ENCODE data around the gene IDI2. TPM values are rescaled to one million over a fixed set of nuclear protein-coding genes. Genes with fewer than 3 reads are reported as not detected.

IDI2 gene
- total and polyA plus RNA-seq, 2 donors (not counting 1 experiment from before 2014, with no cell fraction given): not detected

GRCh38 chr10:987620-987869, 38.1 kb downstream of the IDI2 start:
- peak overlapping the region; percentile 90 for H3K9ac ChIP-seq (ENCODE audit: insufficient read depth, low read length)
- peaks cover 3% of the 10 kb centered on the region for H4K20me1 ChIP-seq (ENCODE audit: control insufficient read depth, extremely low read depth, insufficient read depth, low read length)
- TF ChIP-seq, protein P1, sequence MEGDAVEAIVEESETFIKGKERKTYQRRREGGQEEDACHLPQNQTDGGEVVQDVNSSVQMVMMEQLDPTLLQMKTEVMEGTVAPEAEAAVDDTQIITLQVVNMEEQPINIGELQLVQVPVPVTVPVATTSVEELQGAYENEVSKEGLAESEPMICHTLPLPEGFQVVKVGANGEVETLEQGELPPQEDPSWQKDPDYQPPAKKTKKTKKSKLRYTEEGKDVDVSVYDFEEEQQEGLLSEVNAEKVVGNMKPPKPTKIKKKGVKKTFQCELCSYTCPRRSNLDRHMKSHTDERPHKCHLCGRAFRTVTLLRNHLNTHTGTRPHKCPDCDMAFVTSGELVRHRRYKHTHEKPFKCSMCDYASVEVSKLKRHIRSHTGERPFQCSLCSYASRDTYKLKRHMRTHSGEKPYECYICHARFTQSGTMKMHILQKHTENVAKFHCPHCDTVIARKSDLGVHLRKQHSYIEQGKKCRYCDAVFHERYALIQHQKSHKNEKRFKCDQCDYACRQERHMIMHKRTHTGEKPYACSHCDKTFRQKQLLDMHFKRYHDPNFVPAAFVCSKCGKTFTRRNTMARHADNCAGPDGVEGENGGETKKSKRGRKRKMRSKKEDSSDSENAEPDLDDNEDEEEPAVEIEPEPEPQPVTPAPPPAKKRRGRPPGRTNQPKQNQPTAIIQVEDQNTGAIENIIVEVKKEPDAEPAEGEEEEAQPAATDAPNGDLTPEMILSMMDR (conservative IDR thresholded peaks at IDR 0.05 in 1 of 2, IDR thresholded peaks at IDR 0.05 in 1 of 2; ENCODE audit: low read depth in 1 of 2, low read length in 2 of 2): no peak
- no peak for TF ChIP-seq EZH2 (IDR thresholded peaks at IDR 0.05; ENCODE audit: low read length, missing control alignments)
- no peak for DNase-seq (ENCODE audit: low read depth in 2 of 2)
- peak overlapping the region; percentile 99 for H3K27ac ChIP-seq (ENCODE audit: insufficient read depth, low read length)
- no peaks in the 10 kb centered on the region for H3K9me3 ChIP-seq (ENCODE audit: control insufficient read depth, insufficient read depth, low read depth, low read length)
- peak overlapping the region; percentile 93 for H3K4me2 ChIP-seq (ENCODE audit: extremely low read depth, insufficient read depth, low read length)
- no peaks in the 10 kb centered on the region for H3K27me3 ChIP-seq (ENCODE audit: control insufficient read depth, insufficient read depth, low read length)
- peaks cover 42% of the 10 kb centered on the region for H3K79me2 ChIP-seq (ENCODE audit: control insufficient read depth, insufficient read depth, low read length)
- H3K4me1 ChIP-seq (ENCODE audit: control insufficient read depth, extremely low read depth, insufficient read depth, low read length): peaks cover 11% of the 10 kb centered on the region
- H3K4me3 ChIP-seq (replicated peaks in 1 of 4; ENCODE audit: control extremely low read depth in 1 of 4, insufficient read depth in 1 of 4, low read depth in 3 of 4, low read length in 4 of 4): peak overlapping the region; percentile 94 to 100 (median 98)
- H2AFZ ChIP-seq (ENCODE audit: low read length): peak overlapping the region; percentile 31
- peaks cover 3% of the 10 kb centered on the region for H3K36me3 ChIP-seq (ENCODE audit: control insufficient read depth, insufficient read depth, low read length)

GRCh38 chr10:986881-987619, 38.6 kb downstream of the IDI2 start:
- H3K27ac ChIP-seq (ENCODE audit: insufficient read depth, low read length): peak overlapping the region; percentile 99
- peaks cover 38% of the 10 kb centered on the region for H3K79me2 ChIP-seq (ENCODE audit: control insufficient read depth, insufficient read depth, low read length)
- peak overlapping the region; percentile 93 for H3K4me2 ChIP-seq (ENCODE audit: extremely low read depth, insufficient read depth, low read length)
- peaks cover 3% of the 10 kb centered on the region for H4K20me1 ChIP-seq (ENCODE audit: control insufficient read depth, extremely low read depth, insufficient read depth, low read length)
- H3K27me3 ChIP-seq (ENCODE audit: control insufficient read depth, insufficient read depth, low read length): no peaks in the 10 kb centered on the region
- peak overlapping the region; percentile 90 for H3K9ac ChIP-seq (ENCODE audit: insufficient read depth, low read length)
- H3K4me1 ChIP-seq (ENCODE audit: control insufficient read depth, extremely low read depth, insufficient read depth, low read length): peaks cover 11% of the 10 kb centered on the region
- H2AFZ ChIP-seq (ENCODE audit: low read length): no peak overlapping the region
- no peaks in the 10 kb centered on the region for H3K9me3 ChIP-seq (ENCODE audit: control insufficient read depth, insufficient read depth, low read depth, low read length)
- H3K4me3 ChIP-seq (replicated peaks in 1 of 4; ENCODE audit: control extremely low read depth in 1 of 4, insufficient read depth in 1 of 4, low read depth in 3 of 4, low read length in 4 of 4): peak overlapping the region; percentile 94 to 100 (median 98)
- no peak for TF ChIP-seq EZH2 (IDR thresholded peaks at IDR 0.05; ENCODE audit: low read length, missing control alignments)
- TF ChIP-seq, protein P1 (conservative IDR thresholded peaks at IDR 0.05 in 1 of 2, IDR thresholded peaks at IDR 0.05 in 1 of 2; ENCODE audit: low read depth in 1 of 2, low read length in 2 of 2): no peak
- peak; percentile 29 to 93 for DNase-seq (ENCODE audit: low read depth in 2 of 2)
- peaks cover 3% of the 10 kb centered on the region for H3K36me3 ChIP-seq (ENCODE audit: control insufficient read depth, insufficient read depth, low read length)

GRCh38 chr10:986137-986825, 39.4 kb downstream of the IDI2 start:
- H3K4me3 ChIP-seq (replicated peaks in 1 of 4; ENCODE audit: control extremely low read depth in 1 of 4, insufficient read depth in 1 of 4, low read depth in 3 of 4, low read length in 4 of 4): no peak overlapping the region
- H3K79me2 ChIP-seq (ENCODE audit: control insufficient read depth, insufficient read depth, low read length): peaks cover 33% of the 10 kb centered on the region
- no peak overlapping the region for H2AFZ ChIP-seq (ENCODE audit: low read length)
- DNase-seq (ENCODE audit: low read depth in 2 of 2): peak in 1 of 2 donors; percentile 92
- no peaks in the 10 kb centered on the region for H3K27me3 ChIP-seq (ENCODE audit: control insufficient read depth, insufficient read depth, low read length)
- peak overlapping the region; percentile 99 for H3K27ac ChIP-seq (ENCODE audit: insufficient read depth, low read length)
- H3K9ac ChIP-seq (ENCODE audit: insufficient read depth, low read length): no peak overlapping the region
- no peaks in the 10 kb centered on the region for H3K9me3 ChIP-seq (ENCODE audit: control insufficient read depth, insufficient read depth, low read depth, low read length)
- H3K4me1 ChIP-seq (ENCODE audit: control insufficient read depth, extremely low read depth, insufficient read depth, low read length): peaks cover 11% of the 10 kb centered on the region
- no peak overlapping the region for H3K4me2 ChIP-seq (ENCODE audit: extremely low read depth, insufficient read depth, low read length)
- H3K36me3 ChIP-seq (ENCODE audit: control insufficient read depth, insufficient read depth, low read length): peaks cover 3% of the 10 kb centered on the region
- peaks cover 3% of the 10 kb centered on the region for H4K20me1 ChIP-seq (ENCODE audit: control insufficient read depth, extremely low read depth, insufficient read depth, low read length)
- TF ChIP-seq, protein P1 (conservative IDR thresholded peaks at IDR 0.05 in 1 of 2, IDR thresholded peaks at IDR 0.05 in 1 of 2; ENCODE audit: low read depth in 1 of 2, low read length in 2 of 2): no peak
- no peak for TF ChIP-seq EZH2 (IDR thresholded peaks at IDR 0.05; ENCODE audit: low read length, missing control alignments)
